GM12878 (cell line): ENCODE results near the gene CZIB. TPM values are rescaled to one million over a fixed set of nuclear protein-coding genes. Genes with fewer than 3 reads are reported as not detected.

Experiments
- ATAC-seq: fragments of 200-7000 bp; cut with Tn5 transposase; 3 replicates; pipeline ENCODE4 v1.9.1; 2020; ENCODE audit warnings: mild to moderate bottlenecking, moderate library complexity
- BruUV-seq: library from RNA; stranded (reverse); fragments of 400-500 nt; replicated peaks from 2 replicates; lab custom pipeline; 2021; lab: Mats Ljungman, UMichigan
- CTCF ChIA-PET: fragments of 300-600 bp; sonication (Branson Sonifier 250); formaldehyde crosslinking; extraction: SDS; loops from one replicate; lab custom pipeline; 2021; ENCODE audit warnings: inconsistent platforms; lab: Yijun Ruan, JAX
- POLR2A ChIA-PET: fragments of 350-600 bp; formaldehyde crosslinking; extraction: SDS; loops from one replicate; lab custom pipeline; 2021; ENCODE audit warnings: inconsistent platforms; lab: Charles Lee
- RAD21 ChIA-PET: fragments of 300-600 bp; sonication (Branson Sonifier 250); formaldehyde crosslinking; loops from one replicate; lab custom pipeline; 2023; ENCODE audit warnings: antibody characterized with exemption; ENCODE audit not compliant: unreplicated experiment; lab: Charles Lee
- SMC1A ChIA-PET: fragments of 300-600 bp; sonication (Branson Sonifier 250); formaldehyde crosslinking; loops from one replicate; lab custom pipeline; 2023; ENCODE audit not compliant: unreplicated experiment, uncharacterized antibody; lab: Charles Lee
- DNase-seq: peaks from one replicate; pipeline ENCODE4 v3.0.0-alpha.2; 2011; ENCODE audit warnings: low read depth, low spot score
- FAIRE-seq: peaks from 3 replicates; lab custom pipeline; 2011; peaks lifted over from hg19 to GRCh38; lab: Jason Lieb, UNC
- H2AFZ ChIP-seq: 2 replicates; pipeline ENCODE4 v1.6.0; 2011; ENCODE audit warnings: low read depth, low read length, control low read depth; ENCODE audit not compliant: control insufficient read depth
- H3K27ac ChIP-seq: 2 replicates; pipeline ENCODE4 v1.5.1; 2011; ENCODE audit warnings: control low read depth; ENCODE audit not compliant: control insufficient read depth, insufficient read depth
- H3K27me3 ChIP-seq, 2 experiments: replicated peaks in 1 of 2; 2 replicates each; pipeline versions ENCODE4 v1.6.0 to v1.6.1; 2011; ENCODE audit warnings: low read length in 1 of 2; ENCODE audit not compliant: control insufficient read depth in 2 of 2, insufficient read depth in 2 of 2
- H3K36me3 ChIP-seq, 2 experiments: 2 replicates each; pipeline ENCODE4 v1.5.1; 2011; ENCODE audit warnings: low read length in 1 of 2; ENCODE audit not compliant: control insufficient read depth in 2 of 2, insufficient read depth in 2 of 2
- H3K4me1 ChIP-seq: 2 replicates; pipeline ENCODE4 v1.6.1; 2011; ENCODE audit warnings: mild to moderate bottlenecking, low read length, moderate library complexity, mixed read lengths; ENCODE audit not compliant: control insufficient read depth, insufficient read depth
- H3K4me2 ChIP-seq: 2 replicates; pipeline ENCODE4 v1.6.0; 2011; ENCODE audit warnings: control low read depth; ENCODE audit not compliant: control insufficient read depth, insufficient read depth
- H3K4me3 ChIP-seq: fragments of 200-600 bp; sonication (generic); 2 replicates; pipeline ENCODE4 v1.5.1; 2016
- H3K79me2 ChIP-seq: 2 replicates; pipeline ENCODE4 v1.6.0; 2011; ENCODE audit warnings: low read length; ENCODE audit not compliant: control insufficient read depth, insufficient read depth
- H3K9ac ChIP-seq: 2 replicates; pipeline ENCODE4 v1.8.0; 2011; ENCODE audit warnings: low read length, control low read depth, mixed read lengths; ENCODE audit not compliant: control insufficient read depth, insufficient read depth
- H3K9me3 ChIP-seq: replicated peaks from 3 replicates; pipeline ENCODE4 v1.5.1; 2011; ENCODE audit warnings: mild to moderate bottlenecking, low read length; ENCODE audit not compliant: control insufficient read depth, insufficient read depth
- H4K20me1 ChIP-seq: 2 replicates; pipeline ENCODE4 v1.6.0; 2011; ENCODE audit not compliant: control insufficient read depth, insufficient read depth
- ASH2L ChIP-seq: fragments of 300-600, 200-600 bp; sonication (generic); IDR thresholded peaks from 2 replicates; pipeline ENCODE4 v1.6.1; 2017; ENCODE audit warnings: low read depth, mild to moderate bottlenecking, borderline replicate concordance
- BCL11A ChIP-seq: IDR thresholded peaks from 2 replicates; pipeline ENCODE4 v1.6.1; 2011; ENCODE audit warnings: low read depth, low read length
- E2F4 ChIP-seq: IDR thresholded peaks from 2 replicates; pipeline ENCODE4 v1.6.1; 2012; ENCODE audit warnings: low read depth, low read length, improper control_type of control experiment
- FOXM1 ChIP-seq: IDR thresholded peaks from 2 replicates; pipeline ENCODE4 v1.6.1; 2012; ENCODE audit warnings: low read depth, mild to moderate bottlenecking, inconsistent platforms, low read length, moderate library complexity
- GABPA ChIP-seq: IDR thresholded peaks from 2 replicates; pipeline ENCODE4 v1.6.1; 2014; ENCODE audit warnings: antibody characterized with exemption, low read depth, mild to moderate bottlenecking, inconsistent platforms
- IRF5 ChIP-seq: fragments of 450-650 bp; IDR thresholded peaks from 2 replicates; pipeline ENCODE4 v1.6.1; 2017; ENCODE audit warnings: borderline replicate concordance
- JUND ChIP-seq: IDR thresholded peaks from 2 replicates; pipeline ENCODE4 v1.6.1; 2012; ENCODE audit warnings: low read depth, mild to moderate bottlenecking, low read length, improper control_type of control experiment, moderate library complexity
- LARP7 ChIP-seq: fragments of 450-650 bp; IDR thresholded peaks from 2 replicates; pipeline ENCODE4 v1.6.1; 2017; ENCODE audit warnings: mild to moderate bottlenecking
- NFIC ChIP-seq: IDR thresholded peaks from 2 replicates; pipeline ENCODE4 v1.6.1; 2012; ENCODE audit warnings: low read depth, mild to moderate bottlenecking, inconsistent platforms, low read length, moderate library complexity
- PRDM15 ChIP-seq: fragments of 450-650 bp; formaldehyde crosslinking; IDR thresholded peaks from 2 replicates; pipeline ENCODE4 v1.4.0; 2020; ENCODE audit warnings: mild to moderate bottlenecking, moderate library complexity
- RAD21 ChIP-seq: IDR thresholded peaks from 2 replicates; pipeline ENCODE4 v1.6.1; 2011; ENCODE audit warnings: mild to moderate bottlenecking, low read depth, low read length, moderate library complexity; ENCODE audit not compliant: insufficient read depth
- RBBP5 ChIP-seq: fragments of 200-600 bp; sonication (generic); conservative IDR thresholded peaks from 2 replicates; pipeline ENCODE4 v1.6.1; 2016
- SREBF1 ChIP-seq: IDR thresholded peaks from 2 replicates; pipeline ENCODE4 v1.6.1; 2012; ENCODE audit warnings: mild to moderate bottlenecking, low read length
- TARDBP ChIP-seq: IDR thresholded peaks from 2 replicates; pipeline ENCODE4 v1.6.1; 2016; ENCODE audit warnings: borderline replicate concordance
- WGBS: methylation state at CpG from one replicate; pipeline ENCODE4 v1.1.6; 2016; ENCODE audit warnings: low lambda C conversion rate; ENCODE audit not compliant: insufficient replicate concordance, insufficient coverage; ENCODE audit errors: missing lambda C conversion rate; 5-methylcytosine and 5-hydroxymethylcytosine counted together
- in situ Hi-C: fragments of 300-500 bp; cut with MboI; formaldehyde crosslinking; loops from 9 replicates; pipeline ENCODE4 v1.14.3; 2018; ENCODE audit warnings: mixed read lengths
- intact Hi-C: fragments of 100-400 bp; cut with micrococcal nuclease; formaldehyde crosslinking; loops from one replicate; pipeline ENCODE4 v1.14.2; 2022; ENCODE audit not compliant: unreplicated experiment
- polyA plus RNA-seq, 11 experiments: library from polyadenylated mRNA; depleted of rRNA in 4 of 11; unstranded in 6 of 11; stranded (reverse) in 5 of 11; fragments of >200 nt; fragmentation: Nextera tagmentation in 4 of 11; fragmentation: Illumina TruSeq in 1 of 11; extraction: Ambion mirVana in 4 of 11; extraction: Trizol in 1 of 11; gene quantifications; 1 replicate in 1 of 11; 2 replicates in 10 of 11; pipeline versions ENCODE4 v1.2.1 to v1.2.3, GENCODE V29; 2011 to 2016; ENCODE audit warnings: inconsistent platforms in 2 of 11, missing spikeins in 2 of 11, low read depth in 1 of 11
- total RNA-seq, 4 experiments: library from RNA; depleted of rRNA in 3 of 4; stranded (reverse); fragments of >200 nt in 3 of 4; fragmentation: Illumina TruSeq in 1 of 4; extraction: Trizol in 1 of 4; gene quantifications; 2 replicates each; pipeline versions ENCODE4 v1.2.1 to v1.2.3, GENCODE V29; 2013 to 2021

The CZIB gene
- total and polyA plus RNA-seq, 10 of the 15 experiments (the other 5 are each of a cell fraction or from before 2014, with no cell fraction given), result 36.1 to 68.3 (median 50.4) TPM

GRCh38 chr1:53197291-53198200 is 22.9 kb downstream of the CZIB start (continued):
- TF ChIP-seq JUND, result no peak
- TF ChIP-seq PRDM15 (CRISPR knock-in tag), result no peak
- no peak for TF ChIP-seq GABPA
- no peak for TF ChIP-seq BCL11A

- SMC1A ChIA-PET, result interaction anchor here (0.6 kb wide), 1 partner anchor 82 kb away, joined by 4 read pairs; no protein-coding TSS in a partner anchor
- Histone ChIP-seq H3K27me3 (no peaks in the 10 kb centered on the region), H4K20me1 (no peaks in the 10 kb centered on the region), H3K4me3 (peak within 1 kb of the TSS; percentile 72), H2AFZ (peak within 1 kb of the TSS; percentile 84), H3K4me1 (peaks cover 2% of the 10 kb centered on the region; the same call in 1 of the 2 replicates), H3K9ac (peak within 1 kb of the TSS; percentile 99), H3K9me3 (no peaks in the 10 kb centered on the region), H3K4me2 (peak within 1 kb of the TSS; percentile 92), H3K79me2 (peaks cover 16% of the 10 kb centered on the region), H3K36me3 (peaks cover 0 to 4% of the 10 kb centered on the region in 2 experiments; a peak in 1 of 4 replicates), H3K27ac (peak within 1 kb of the TSS; percentile 94)
- in situ Hi-C loops (loop anchor here (25.0 kb wide), 1 partner anchor 284 kb away; the partner anchor contains the start of gene ECHDC2), intact Hi-C loops (loop anchor here (2.0 kb wide), 1 partner anchor 24 kb away; the partner anchor contains the start of gene CZIB)
- RAD21 ChIA-PET, result interaction anchor here (1.0 kb wide), 1 partner anchor 194 kb away, joined by 3 read pairs; no protein-coding TSS in a partner anchor
- CTCF ChIA-PET, result interaction anchor here (0.9 to 1.4 kb wide), 4 partner anchors 10 to 20 kb away, joined by 3 to 8 read pairs (median 4); no protein-coding TSS in a partner anchor
- WGBS, result under 1% methylated on average over 57 of the region's 57 CpGs
- no TSS peak for BruUV-seq
- ATAC-seq (peak; percentile 100), DNase-seq (peak; percentile 48), FAIRE-seq (peak; percentile 35)
- POLR2A ChIA-PET, result interaction anchor here (0.6 to 1.7 kb wide), 2 partner anchors 23 to 170 kb away, joined by 3 to 6 read pairs; no protein-coding TSS in a partner anchor
- no peak for TF ChIP-seq FOXM1
- TF ChIP-seq RAD21, result no peak
- no peak for TF ChIP-seq TARDBP
- TF ChIP-seq RBBP5, result no peak
- peak; percentile 24; the same call in 1 of the 2 replicates for TF ChIP-seq NFIC
- TF ChIP-seq SREBF1, result no peak
- peak; percentile 99 for TF ChIP-seq LARP7
- TF ChIP-seq ASH2L, result no peak
- TF ChIP-seq E2F4, result no peak; the same call in 1 of the 2 replicates
- TF ChIP-seq IRF5, result no peak
These were observed 23.7 kb downstream of the CZIB start, which contains the start of gene CPT2 for GRCh38 chr1:53196485-53197290. Gene CPT2, plus strand, starts transcription at chr1:53196824. Its CDS starts 120 bp downstream, at chr1:53196944.
